K562 (cell line): ENCODE results near the gene TPGS1. TPM values are rescaled to one million over a fixed set of nuclear protein-coding genes. Genes with fewer than 3 reads are reported as not detected.
A peak's percentile ranks its signal among the peaks of the same experiment; 100 is the strongest.

Source experiments
- ATF7 ChIP-seq: fragments of 450-650 bp; IDR thresholded peaks from 2 replicates; pipeline ENCODE4 v1.7.1; 2014; ENCODE audit warnings: mild to moderate bottlenecking, moderate library complexity
- BCL6 ChIP-seq: fragments of 250-450 bp; sonication (Bioruptor Pico); IDR thresholded peaks from 2 replicates; pipeline ENCODE4 v1.4.0; 2020
- BRCA1 ChIP-seq, 2 experiments: fragments of 450-650 bp in 1 of 2; sonication (generic) in 1 of 2; formaldehyde crosslinking in 1 of 2; IDR thresholded peaks; 2 replicates each; pipeline versions ENCODE4 v1.5.0 to v1.6.1; 2017 to 2020; ENCODE audit warnings: mild to moderate bottlenecking in 1 of 2, missing genetic modification reagents in 1 of 2
- BRD9 ChIP-seq: fragments of 450-650 bp; IDR thresholded peaks from 2 replicates; pipeline ENCODE4 v1.6.1; 2018; ENCODE audit warnings: low read depth; ENCODE audit not compliant: partially characterized antibody
- CHCHD3 ChIP-seq: fragments of 250-450 bp; sonication (Bioruptor Pico); IDR thresholded peaks from 2 replicates; pipeline ENCODE4 v2.1.2; 2022; ENCODE audit warnings: mild to moderate bottlenecking
- COPS2 ChIP-seq: fragments of 450-650 bp; conservative IDR thresholded peaks from 2 replicates; pipeline ENCODE4 v1.6.1; 2016; ENCODE audit warnings: mild to moderate bottlenecking, moderate library complexity
- ETS2 ChIP-seq: IDR thresholded peaks from 2 replicates; pipeline ENCODE4 v1.6.1; 2016; ENCODE audit warnings: borderline replicate concordance, missing genetic modification characterization, mild to moderate bottlenecking, moderate library complexity, missing compliant biosample characterization; ENCODE audit not compliant: poor library complexity, severe bottlenecking
- FOS ChIP-seq: IDR thresholded peaks from 3 replicates; pipeline ENCODE4 v1.6.1; 2011; ENCODE audit not compliant: insufficient read length; ENCODE audit errors: extremely low read depth
- HDAC2 ChIP-seq: fragments of 450-650 bp; IDR thresholded peaks from 2 replicates; pipeline ENCODE4 v1.6.1; 2016; ENCODE audit warnings: mild to moderate bottlenecking
- MEF2A ChIP-seq: IDR thresholded peaks from 2 replicates; pipeline ENCODE4 v1.6.1; 2011; ENCODE audit warnings: low read depth, mild to moderate bottlenecking, low read length, moderate library complexity; ENCODE audit not compliant: control insufficient read depth
- MLLT1 ChIP-seq, 2 experiments: fragments of 450-650 bp; IDR thresholded peaks; 2 replicates each; pipeline ENCODE4 v1.6.1; 2016
- NFYB ChIP-seq: IDR thresholded peaks from 2 replicates; pipeline ENCODE4 v1.6.1; 2011; ENCODE audit warnings: mild to moderate bottlenecking, moderate library complexity; ENCODE audit not compliant: insufficient read length; ENCODE audit errors: extremely low read depth
- NR1H2 ChIP-seq: sonication (generic); formaldehyde crosslinking; IDR thresholded peaks from 2 replicates; pipeline ENCODE4 v1.4.0; 2020; ENCODE audit warnings: mild to moderate bottlenecking, missing genetic modification reagents
- PHF20 ChIP-seq: fragments of 450-650 bp; IDR thresholded peaks from 2 replicates; pipeline ENCODE4 v1.6.1; 2018; ENCODE audit not compliant: partially characterized antibody
- PHF21A ChIP-seq: fragments of 450-650 bp; IDR thresholded peaks from 2 replicates; pipeline ENCODE4 v1.6.1; 2017; ENCODE audit warnings: low read depth, borderline replicate concordance
- POLR3G ChIP-seq: IDR thresholded peaks from 2 replicates; pipeline ENCODE4 v1.6.1; 2011; ENCODE audit not compliant: insufficient read length, insufficient replicate concordance; ENCODE audit errors: extremely low read depth
- ZFP36 ChIP-seq: fragments of 150-350 bp; IDR thresholded peaks from 2 replicates; pipeline ENCODE4 v1.6.1; 2018; ENCODE audit warnings: low read length, low read depth; ENCODE audit not compliant: partially characterized antibody
- polyA plus RNA-seq, 8 experiments: library from polyadenylated mRNA; depleted of rRNA in 4 of 8; stranded (reverse) in 5 of 8; unstranded in 3 of 8; fragments of >200 nt; fragmentation: Nextera tagmentation in 2 of 8; fragmentation: Illumina TruSeq in 1 of 8; extraction: Ambion mirVana in 2 of 8; extraction: Trizol in 1 of 8; gene quantifications; 2 replicates each; pipeline versions ENCODE4 v1.2.1 to v1.2.3, GENCODE V29; 2011 to 2014; ENCODE audit warnings: inconsistent platforms in 1 of 8, missing spikeins in 1 of 8
- total RNA-seq, 7 experiments: library from RNA; depleted of rRNA in 6 of 7; stranded (reverse); fragments of >200 nt in 6 of 7; fragmentation: Illumina TruSeq in 2 of 7; extraction: Trizol in 2 of 7; gene quantifications; 2 replicates each; pipeline versions ENCODE4 v1.2.1 to v1.2.3, GENCODE V29; 2011 to 2021; ENCODE audit warnings: low replicate concordance in 1 of 7
- TF ChIP-seq, protein P1 (sequence below): fragments of 250-450 bp; sonication (Bioruptor Pico); IDR thresholded peaks from 2 replicates; pipeline ENCODE4 v1.4.0; 2020
- TF ChIP-seq, protein P2 (sequence below): fragments of 450-650 bp; formaldehyde crosslinking; IDR thresholded peaks from 2 replicates; pipeline ENCODE4 v1.4.0; 2020; ENCODE audit warnings: mild to moderate bottlenecking, moderate library complexity
- TF ChIP-seq, protein P3 (sequence below): fragments of 250-450 bp; sonication (Bioruptor Pico); IDR thresholded peaks from 2 replicates; pipeline ENCODE4 v1.5.0; 2021
- TF ChIP-seq, protein P4 (sequence below): fragments of 450-650 bp; IDR thresholded peaks from 2 replicates; pipeline ENCODE4 v1.6.1; 2016; ENCODE audit warnings: borderline replicate concordance

Gene TPGS1
- total and polyA plus RNA-seq, 9 of the 15 experiments (the other 6 are each of a cell fraction or from before 2014, with no cell fraction given), result 0.30 to 31.6 (median 1.2) TPM; not detected in 2

DNA sequence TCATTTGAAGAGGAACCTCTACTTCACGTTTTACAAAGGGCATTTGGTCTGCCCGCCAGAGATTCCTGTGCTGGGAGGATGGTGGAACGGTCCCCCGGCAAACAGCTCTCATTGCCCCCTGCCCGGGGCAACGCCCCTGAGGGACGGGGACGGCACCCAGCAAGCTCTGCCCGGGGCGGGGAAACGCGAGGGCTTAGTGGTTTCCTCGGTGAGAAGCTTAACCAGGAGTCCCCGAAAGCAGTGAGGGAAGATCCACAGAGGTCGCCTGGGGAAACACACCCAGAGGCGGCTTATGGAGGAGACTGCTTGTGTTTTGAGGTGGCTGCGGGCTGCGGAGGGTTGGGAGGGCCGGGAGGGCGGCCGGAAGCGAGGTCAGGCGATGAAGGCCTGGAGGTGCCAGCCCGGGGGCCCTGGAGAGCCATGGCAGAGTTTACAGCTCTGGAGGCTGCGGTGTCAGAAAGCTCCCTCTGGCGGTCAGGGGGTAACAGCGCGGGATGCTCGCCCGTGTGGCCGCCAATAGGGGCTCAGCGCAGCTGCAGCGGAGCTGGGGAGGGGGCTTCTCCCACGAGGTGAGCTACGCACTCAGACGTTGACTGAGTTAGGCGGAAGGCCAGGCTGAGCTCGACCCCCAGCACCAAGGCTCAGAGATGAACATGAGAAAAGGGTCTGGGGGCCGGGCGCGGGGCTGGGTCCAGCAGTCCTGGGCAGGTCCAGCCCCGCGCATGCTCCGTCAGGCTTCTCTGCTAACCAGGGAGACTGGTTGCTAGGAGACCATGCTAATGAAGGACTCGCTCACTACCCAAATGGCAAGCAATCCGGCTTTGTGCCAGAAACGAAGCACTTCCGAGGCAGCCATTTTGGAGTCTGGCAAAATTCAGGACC lies 652 bp upstream of the TPGS1 start (continued):
- TF ChIP-seq, protein P1, sequence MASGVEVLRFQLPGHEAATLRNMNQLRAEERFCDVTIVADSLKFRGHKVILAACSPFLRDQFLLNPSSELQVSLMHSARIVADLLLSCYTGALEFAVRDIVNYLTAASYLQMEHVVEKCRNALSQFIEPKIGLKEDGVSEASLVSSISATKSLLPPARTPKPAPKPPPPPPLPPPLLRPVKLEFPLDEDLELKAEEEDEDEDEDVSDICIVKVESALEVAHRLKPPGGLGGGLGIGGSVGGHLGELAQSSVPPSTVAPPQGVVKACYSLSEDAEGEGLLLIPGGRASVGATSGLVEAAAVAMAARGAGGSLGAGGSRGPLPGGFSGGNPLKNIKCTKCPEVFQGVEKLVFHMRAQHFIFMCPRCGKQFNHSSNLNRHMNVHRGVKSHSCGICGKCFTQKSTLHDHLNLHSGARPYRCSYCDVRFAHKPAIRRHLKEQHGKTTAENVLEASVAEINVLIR (CRISPR knock-in tag), result no peak
- TF ChIP-seq PHF20, result peak; percentile 40
- TF ChIP-seq HDAC2, result peak; percentile 76; the same call in 1 of the 2 replicates
- TF ChIP-seq POLR3G, result no peak
- TF ChIP-seq BCL6 (CRISPR knock-in tag), result no peak
- TF ChIP-seq PHF21A, result no peak
- TF ChIP-seq NFYB, result peak; percentile 42
- no peak for TF ChIP-seq ETS2 (tag)
- TF ChIP-seq, protein P2, sequence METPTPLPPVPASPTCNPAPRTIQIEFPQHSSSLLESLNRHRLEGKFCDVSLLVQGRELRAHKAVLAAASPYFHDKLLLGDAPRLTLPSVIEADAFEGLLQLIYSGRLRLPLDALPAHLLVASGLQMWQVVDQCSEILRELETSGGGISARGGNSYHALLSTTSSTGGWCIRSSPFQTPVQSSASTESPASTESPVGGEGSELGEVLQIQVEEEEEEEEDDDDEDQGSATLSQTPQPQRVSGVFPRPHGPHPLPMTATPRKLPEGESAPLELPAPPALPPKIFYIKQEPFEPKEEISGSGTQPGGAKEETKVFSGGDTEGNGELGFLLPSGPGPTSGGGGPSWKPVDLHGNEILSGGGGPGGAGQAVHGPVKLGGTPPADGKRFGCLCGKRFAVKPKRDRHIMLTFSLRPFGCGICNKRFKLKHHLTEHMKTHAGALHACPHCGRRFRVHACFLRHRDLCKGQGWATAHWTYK (CRISPR knock-in tag), result no peak
- TF ChIP-seq BRCA1 (IDR thresholded peaks at IDR 0.05), result no peak
- no peak for TF ChIP-seq BRCA1 (CRISPR knock-in tag; IDR thresholded peaks at IDR 0.05)
- TF ChIP-seq BRD9, result no peak
- TF ChIP-seq, protein P3, sequence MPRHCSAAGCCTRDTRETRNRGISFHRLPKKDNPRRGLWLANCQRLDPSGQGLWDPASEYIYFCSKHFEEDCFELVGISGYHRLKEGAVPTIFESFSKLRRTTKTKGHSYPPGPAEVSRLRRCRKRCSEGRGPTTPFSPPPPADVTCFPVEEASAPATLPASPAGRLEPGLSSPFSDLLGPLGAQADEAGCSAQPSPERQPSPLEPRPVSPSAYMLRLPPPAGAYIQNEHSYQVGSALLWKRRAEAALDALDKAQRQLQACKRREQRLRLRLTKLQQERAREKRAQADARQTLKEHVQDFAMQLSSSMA (CRISPR knock-in tag), result 0 out of 2 replicates have a peak, but pooled peaks have one; percentile 28
- peak; percentile 54; the same call in 1 of the 2 replicates for TF ChIP-seq ATF7
- no peak for TF ChIP-seq CHCHD3
- TF ChIP-seq FOS, result no peak
- no peak for TF ChIP-seq MEF2A
- TF ChIP-seq MLLT1 (IDR thresholded peaks at IDR 0.05), result no peak
- TF ChIP-seq ZFP36, result no peak
- TF ChIP-seq, protein P4, sequence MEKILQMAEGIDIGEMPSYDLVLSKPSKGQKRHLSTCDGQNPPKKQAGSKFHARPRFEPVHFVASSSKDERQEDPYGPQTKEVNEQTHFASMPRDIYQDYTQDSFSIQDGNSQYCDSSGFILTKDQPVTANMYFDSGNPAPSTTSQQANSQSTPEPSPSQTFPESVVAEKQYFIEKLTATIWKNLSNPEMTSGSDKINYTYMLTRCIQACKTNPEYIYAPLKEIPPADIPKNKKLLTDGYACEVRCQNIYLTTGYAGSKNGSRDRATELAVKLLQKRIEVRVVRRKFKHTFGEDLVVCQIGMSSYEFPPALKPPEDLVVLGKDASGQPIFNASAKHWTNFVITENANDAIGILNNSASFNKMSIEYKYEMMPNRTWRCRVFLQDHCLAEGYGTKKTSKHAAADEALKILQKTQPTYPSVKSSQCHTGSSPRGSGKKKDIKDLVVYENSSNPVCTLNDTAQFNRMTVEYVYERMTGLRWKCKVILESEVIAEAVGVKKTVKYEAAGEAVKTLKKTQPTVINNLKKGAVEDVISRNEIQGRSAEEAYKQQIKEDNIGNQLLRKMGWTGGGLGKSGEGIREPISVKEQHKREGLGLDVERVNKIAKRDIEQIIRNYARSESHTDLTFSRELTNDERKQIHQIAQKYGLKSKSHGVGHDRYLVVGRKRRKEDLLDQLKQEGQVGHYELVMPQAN, result no peak
- no peak for TF ChIP-seq COPS2
- TF ChIP-seq NR1H2 (CRISPR knock-in tag), result no peak
